NOMO-1 (cell line): Measurements from ENCODE around the gene SLC4A1.

Experiments
- DNase-seq, 2 experiments: peaks; one replicate each; lab custom pipeline; 2025; ENCODE audit not compliant: unreplicated experiment in 2 of 2; lab: John Stamatoyannopoulos, UW

SLC4A1 gene

DNA sequence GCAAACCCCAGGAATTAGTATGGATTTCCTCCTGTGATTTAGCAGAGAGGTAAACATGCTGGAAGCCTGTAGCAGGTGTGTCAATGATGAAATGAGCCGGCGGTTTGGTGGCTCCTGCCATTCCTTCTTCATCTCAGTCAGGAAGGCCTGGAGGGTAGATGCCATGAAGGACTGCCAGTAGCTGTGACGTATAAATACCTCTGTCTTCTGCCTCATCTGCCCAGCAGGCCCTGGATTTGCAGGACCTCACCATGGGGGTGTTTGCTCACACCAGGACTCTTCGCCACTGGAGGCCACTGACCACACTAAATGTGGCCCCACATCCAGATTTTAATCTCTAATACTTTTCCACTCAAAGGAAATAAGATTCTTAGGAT is 16.1 kb upstream of the SLC4A1 start:
- DNase-seq = no peak

DNA sequence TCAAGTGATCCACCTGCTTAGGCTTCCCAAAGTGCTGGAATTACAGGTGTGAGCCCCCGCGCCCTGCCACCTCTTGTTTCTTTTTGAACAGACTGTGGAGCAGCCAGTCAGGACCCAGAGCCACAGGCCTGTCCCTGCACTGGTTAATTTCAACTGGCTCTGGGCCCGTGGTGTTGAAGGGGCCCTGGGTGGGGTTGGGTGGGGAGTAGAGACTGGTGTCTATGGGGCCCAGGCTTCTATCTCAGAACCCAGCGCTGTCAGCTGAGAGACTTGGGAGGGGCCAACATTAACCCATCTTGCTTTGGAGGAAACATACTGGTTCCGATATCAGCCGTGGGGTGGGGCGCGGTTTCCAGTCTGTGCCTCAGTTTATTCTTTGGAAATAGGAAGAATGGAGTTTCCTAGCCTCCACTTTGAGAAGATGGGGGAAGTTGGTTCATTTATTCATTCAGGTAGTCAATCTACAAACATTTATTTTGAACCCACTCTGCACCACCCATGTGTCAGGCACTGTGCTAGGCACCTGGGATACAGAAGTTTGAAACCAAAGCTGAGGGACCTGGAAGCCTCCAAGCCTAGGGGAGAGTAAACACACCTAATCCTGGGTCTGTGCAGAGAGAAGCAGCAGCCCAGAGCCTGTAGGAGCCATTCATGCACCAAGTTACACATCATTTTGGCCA is 15.5 kb upstream of the SLC4A1 start:
- no peak for DNase-seq

DNA sequence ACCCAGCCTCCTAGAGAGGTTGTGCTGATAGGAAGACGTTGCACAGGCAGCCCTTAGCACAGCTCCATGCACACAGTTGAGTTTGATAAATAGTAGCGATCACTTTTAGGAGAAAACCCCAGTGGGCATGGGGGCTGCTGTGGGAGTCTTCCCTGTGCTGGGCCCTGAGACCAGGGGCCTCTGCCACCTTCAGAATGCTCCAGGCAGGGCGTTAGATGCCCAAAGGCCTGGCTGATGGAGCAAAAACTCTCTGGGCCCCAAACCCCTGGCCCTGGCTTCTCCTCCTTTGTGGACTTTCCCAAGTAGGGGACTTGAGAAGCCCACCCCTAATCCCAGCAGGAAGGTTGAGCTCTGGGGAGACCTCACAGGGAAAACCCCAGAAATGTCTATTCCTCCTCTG is 14.3 kb upstream of the SLC4A1 start:
- no peak for DNase-seq

DNA sequence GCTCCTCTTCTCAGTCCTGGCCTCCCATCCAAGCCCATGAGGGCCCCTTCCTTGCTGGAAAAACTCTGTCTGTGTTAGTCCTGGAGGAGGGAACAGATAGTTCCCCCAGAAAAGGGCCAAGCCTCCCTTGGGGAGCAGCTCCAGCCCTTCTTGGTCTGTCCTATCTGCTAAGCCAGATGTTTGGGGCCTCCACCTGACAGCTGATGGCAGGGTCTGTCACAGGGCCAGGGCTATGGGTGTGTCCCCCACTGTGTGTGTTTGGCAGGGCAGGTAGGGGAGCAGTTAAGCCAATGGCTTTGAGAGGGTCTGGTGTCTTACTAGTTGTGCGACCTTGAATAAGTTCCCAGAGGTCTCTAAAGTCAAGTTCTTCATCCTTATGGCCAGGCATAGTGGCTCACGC is 13.6 kb upstream of the SLC4A1 start:
- DNase-seq = no peak

DNA sequence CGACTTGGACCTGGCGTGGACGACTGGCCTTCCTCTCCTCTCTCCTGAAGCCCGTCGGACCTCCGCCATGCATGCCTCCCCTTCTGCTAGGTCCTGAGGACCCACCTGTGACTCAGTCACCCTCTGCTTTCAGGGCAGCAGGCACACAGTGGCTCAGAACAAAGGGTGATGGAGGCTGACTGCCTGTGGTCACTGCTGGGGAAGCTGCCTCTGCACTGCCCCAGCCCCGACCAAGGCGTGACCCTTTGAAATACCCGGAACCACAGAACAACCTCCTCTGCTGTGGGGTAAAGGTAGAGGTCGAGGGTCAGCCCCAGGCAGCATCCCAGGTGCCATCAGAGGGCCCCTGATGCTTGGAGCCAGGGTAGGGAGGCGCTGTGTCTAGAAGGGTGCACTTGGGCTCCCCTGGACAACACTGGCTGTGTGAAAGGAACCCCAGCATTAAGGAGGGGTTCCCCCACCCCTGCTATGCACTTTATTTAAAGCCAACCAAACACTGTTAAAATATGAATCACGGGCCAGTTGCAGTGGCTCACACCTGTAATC is 12.5 kb upstream of the SLC4A1 start:
- DNase-seq = no peak

DNA sequence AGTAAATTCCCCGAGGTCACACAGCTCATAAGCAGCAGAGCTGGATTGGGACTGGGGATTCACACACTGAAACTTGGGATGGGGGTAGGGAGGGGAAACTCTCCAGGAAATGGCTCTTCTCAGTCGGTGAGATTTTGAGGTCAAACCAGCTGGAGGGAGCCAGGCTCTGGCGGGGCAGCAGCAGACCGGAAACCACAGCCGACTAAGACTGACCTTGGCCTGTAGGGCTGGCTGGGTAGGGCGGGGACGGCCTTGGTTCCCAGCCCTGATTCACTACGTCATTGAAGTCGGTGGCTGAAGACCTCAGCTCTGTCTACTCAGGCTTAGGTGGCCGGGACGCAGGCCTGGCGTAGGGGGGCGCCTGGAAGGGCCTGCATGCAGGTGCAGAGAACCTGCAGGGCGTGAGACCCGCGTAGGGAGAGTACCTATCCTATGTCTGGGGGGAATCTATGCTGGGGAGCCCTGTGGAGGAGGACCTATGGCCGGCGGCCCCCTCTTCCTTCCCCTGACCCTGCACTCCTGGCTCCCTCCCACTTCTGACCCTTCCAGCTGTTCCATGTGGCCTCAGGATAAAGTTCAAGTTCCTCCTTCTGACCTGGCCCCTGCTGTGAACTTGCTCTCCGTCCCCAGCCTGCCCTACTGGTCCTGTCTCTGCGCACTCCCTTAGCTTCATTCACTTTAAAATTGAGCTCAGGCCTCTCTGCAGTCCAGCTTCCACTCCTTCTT is 11.9 kb upstream of the SLC4A1 start:
- DNase-seq = peak; percentile 75 to 77

DNA sequence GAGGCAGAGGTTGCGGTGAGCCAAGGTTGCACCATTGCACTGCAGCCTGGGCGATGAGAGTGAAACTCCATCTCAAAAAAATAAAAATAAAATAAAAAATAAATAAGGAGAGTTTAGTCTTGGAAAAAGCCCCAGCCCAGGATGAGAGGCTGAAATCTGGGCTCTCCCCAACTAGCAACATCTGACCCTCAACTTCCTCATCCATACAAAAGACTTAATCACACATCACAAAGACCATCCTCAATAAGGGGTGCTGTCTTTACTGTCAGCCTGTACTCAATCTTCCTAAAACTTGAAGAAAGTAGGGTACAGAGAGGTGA is 11.4 kb upstream of the SLC4A1 start:
- DNase-seq = no peak

DNA sequence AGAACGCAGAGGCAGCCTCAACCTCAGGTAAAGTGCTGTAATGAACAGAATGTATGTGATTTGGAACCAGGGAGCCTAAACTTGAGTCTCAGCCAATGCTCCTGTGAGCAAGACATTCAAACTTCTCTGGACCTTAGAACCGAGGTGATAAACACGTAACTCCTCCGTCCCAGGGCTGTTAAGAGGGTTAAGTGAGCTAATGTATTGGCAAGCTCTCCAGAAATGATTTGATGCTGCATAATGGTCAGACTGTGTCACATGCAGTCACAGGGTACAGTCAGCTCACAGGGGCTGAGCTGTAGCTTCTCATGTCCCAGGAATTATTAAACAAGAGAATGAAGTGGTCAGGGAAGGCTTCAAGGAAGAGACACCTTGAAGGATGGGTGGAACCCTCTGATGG is 10.0 kb upstream of the SLC4A1 start:
- DNase-seq = no peak

DNA sequence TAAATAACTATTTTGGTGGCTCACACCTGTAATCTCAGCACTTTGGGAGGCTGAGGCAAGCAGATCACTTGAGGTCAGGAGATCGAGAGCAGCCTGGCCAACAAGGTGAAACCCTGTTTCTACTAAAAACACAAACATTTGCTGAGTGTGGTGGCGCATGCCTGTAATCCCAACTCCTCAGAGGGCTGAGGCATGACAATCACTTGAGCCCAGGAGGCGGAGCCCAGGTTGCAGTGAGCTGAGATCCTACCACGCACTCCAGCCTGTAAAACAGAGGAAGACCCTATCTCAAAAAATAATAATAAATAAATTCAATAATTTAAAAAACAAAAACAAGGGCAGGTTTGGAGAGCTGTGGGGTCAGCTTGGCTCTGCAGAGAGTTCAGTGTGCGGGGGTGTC is 5.7 kb upstream of the SLC4A1 start:
- DNase-seq = no peak

DNA sequence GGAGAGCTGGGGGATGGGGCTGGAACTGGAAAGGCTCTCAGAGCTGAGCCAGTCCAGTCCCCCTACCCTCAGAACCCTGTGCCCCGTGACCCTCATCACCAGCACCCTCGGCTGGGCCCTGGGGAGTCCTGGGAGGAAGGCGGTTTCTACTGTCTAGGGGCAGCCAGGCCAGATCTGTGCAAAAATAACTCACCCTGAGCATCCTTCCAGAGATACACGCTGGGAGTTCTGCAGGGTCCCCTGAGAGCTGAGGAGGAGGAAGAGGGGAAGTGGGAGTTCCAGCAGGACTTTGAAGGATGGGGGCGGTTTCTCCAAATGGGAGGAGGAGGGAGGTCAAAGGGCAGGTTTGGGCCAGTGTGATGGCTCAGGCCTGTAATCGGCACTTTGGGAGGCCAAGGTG is 5.0 kb upstream of the SLC4A1 start:
- DNase-seq = no peak

DNA sequence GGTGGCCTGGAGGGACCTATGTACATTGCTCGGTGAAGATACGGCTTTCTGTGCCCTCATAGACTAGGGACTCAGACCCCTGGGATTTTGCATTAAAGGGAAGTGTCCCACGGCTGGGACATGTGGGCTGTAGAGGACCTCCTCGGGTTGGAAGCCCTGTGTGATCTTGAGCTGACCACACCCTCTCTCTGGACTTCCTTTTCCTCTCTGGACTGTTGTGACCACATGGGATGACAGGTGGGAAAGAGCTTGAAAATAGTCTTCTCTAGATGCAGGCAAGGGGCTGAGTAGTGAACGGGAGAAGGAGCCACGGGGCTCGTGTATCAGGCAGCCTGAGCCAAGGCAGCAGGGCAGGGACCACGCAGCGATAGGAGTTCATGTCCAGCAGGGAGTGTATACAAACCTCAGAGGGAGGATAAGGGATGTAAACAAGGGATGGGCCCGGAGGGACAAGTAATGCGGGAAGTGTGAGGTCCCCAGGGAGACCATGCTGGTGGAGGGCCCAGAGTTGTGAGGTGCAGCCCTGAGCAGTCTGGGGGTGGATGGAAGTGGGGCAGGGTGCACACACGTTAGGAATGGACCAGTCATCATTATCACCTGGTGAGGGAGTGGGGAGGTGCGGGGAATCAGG is 4.5 kb upstream of the SLC4A1 start:
- DNase-seq = no peak

DNA sequence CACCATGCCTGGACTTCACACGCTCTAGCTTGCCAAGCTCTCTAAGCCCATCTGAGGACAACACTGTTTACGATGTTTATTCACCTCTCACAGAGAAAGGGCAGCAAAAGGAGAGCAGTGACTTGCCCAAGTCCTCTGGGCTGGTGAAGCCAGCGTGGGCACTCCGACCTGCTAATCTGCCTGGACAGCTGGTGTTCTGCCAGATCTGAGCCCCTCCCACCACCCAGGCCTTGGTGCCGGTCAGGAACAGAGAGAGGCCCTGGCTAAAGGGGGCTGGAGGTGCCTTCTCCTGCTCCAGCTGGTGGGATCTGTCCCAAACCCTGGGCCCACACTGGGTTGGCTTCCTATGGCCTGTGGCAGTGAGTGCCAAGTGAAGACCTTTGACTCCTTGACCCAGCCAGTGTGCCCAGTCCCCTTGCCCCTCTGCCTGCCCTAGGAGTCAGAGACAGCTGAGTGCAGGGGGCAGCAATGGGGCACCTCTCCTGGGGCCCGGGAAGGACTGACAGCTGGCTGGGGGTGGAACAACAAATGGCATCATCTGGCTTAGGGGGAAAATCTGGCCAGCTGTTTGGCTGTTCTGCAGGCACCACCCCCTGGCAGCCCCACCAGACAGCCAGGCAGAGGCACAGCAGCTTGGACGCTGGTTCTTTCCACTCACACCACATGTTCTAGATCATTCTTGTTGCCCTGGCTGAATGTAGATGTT is 1.8 kb upstream of the SLC4A1 start:
- DNase-seq = no peak

DNA sequence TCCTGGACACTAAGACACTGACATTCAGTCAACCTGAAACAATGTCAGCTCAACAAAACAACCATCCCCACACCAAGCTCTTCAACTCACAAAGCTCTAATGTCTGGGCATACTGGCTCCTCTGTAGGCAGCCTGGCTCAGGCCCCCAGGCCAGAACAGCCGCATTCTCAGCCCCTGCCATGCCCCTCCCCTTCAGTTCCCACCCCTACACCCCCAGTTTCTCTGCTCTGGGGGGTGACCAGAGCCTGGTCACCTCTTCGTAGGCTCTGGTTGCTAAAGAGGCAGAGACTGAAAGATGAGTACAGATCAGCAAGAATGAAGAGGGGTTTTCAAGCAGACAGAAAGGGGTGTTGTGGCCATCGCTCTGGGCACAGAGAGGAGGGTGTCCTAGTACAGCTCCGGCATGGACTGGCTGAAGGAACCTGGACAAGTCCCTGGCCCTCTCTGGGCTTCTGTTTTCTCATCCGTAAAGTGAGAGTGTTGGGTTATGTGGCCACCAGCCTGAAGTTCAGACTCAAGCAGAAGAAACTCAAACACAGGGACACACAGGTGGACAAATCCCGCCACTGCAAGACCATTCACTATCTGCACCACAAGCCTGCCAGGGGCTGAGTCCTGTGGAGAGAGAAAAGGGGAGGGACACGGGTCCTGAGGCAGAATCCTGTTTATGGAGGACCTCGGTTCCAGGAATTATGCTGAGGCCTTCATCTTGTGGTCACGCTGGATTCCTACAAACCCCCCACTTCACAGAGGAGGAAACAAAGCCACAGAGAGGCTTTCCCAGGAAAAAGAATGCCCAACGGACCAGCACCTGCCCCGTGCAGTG is 987 bp upstream of the SLC4A1 start:
- no peak for DNase-seq

DNA sequence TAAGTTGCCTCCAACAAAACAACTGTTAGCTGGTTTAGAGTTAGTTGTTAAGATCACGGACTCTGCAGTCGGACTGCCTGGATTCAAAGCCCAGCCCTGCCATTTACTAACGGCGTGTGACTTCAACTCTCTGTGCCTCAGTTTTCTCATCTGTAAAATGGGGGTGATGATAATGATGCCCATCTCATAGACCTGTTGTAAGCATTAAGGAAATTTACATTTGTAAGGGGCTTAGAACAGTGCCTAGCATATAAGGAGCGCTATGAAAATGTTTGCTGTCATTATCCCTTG is 825 bp downstream of the SLC4A1 start:
- no peak for DNase-seq

DNA sequence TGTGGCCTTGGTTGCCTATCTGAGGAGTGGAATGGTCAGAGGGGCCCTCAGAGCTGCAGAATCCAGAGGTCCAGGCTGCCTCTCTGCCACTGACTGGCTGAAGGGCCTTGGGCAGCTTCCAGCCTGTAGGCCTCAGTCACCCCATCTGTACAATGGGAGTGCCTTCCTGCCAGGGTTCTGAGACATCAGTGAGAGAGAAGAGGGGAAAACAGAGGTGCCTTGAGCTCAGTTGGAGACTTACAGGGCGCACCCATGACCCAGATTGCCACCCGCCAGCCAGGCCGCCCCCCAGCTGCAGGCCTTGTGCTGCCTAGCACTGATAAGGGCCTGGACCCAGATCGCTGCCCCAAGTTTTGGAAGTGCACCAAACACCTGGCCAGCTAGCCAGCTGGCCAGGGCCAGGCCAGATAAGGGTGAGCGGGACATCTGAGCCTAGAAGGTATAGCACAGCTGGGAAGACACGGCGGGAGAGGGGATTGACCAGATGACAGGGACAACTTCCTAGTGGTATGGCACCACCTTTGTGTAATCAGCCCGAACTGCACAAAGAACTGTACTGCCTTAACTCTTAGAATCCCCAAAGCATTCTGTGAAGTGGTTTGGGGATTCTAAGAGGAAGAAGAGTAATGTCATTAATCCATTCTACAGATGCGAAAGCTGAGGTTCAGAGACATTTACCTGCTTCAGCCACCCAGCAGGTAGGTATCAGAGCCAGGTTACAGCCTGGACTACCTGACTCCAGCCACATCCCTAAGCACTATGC is 1.4 kb downstream of the SLC4A1 start:
- DNase-seq = no peak

DNA sequence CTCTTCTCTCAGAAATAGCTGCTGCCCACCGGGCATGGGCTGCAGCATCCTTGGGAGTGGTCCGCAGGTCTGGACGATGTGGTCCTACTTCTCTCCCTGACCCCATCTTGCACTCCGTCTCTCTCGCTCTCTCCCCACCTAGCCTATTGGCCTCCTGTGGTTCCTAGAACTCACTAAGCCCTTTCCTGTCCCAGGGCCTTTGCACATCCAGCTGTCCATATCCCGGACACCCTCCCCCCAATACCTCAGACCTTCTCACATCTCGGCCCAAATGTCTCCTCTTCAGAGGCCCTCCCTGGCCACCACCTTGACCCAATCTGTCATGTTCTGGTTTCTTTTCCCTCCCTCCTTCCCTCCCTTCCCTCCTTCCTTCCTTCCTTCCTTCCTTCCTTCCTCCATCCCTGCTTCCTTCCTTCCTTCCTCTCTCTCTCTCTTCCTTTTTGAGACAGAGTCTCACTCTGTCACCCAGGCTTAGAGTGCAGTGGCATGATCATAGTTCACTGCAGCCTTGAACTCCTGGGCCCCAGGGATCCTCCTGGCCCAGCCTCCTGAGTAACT is 4.5 kb downstream of the SLC4A1 start:
- DNase-seq = no peak

DNA sequence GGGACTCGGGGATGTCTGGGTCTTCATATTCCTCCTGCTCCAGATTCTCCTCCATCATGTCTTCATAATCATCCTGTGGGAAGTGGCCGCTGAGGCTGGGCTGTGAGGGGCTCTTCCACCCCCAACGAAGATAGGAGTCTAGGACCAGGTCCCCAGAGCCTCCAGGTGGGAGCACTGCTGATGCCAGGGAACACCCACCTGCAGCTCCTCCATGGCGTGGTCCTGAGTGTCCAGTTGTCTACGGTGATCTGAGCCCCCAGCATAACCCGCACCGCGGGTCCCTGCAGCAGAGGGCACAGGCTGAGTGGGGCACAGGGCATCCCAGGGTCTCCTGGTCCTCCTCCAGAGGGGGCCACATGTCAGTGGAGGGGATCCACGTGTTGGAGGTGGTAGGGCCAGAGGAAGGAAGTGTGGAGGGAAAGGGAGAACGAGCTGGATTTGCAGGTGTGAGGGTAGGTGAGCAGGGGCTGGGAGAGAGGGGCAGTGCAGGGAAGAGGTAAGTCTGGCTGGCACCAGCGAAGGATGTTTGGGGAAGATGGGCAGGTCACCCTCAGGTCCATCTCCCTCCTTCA is 5.2 kb downstream of the SLC4A1 start:
- no peak for DNase-seq

DNA sequence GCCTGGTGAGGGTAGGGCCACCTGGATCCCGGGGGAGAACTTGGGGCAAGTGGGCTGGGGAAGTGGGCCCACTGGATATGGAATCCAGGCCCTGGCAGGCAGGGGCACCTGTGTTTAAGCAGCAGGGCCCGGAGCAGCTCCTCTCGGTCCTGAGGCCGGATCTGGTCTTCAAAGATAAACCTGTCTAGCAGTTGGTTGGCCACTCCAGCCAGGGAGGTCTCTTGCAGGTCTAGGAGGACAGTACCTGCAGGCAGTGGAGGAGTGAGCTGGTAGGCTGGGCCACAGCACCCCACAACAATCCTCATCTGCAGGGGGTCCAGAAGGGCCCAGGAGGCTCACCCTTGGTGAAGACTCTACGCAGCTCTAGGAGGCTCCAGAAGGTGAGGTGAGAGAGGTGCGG is 7.6 kb downstream of the SLC4A1 start:
- no peak for DNase-seq

DNA sequence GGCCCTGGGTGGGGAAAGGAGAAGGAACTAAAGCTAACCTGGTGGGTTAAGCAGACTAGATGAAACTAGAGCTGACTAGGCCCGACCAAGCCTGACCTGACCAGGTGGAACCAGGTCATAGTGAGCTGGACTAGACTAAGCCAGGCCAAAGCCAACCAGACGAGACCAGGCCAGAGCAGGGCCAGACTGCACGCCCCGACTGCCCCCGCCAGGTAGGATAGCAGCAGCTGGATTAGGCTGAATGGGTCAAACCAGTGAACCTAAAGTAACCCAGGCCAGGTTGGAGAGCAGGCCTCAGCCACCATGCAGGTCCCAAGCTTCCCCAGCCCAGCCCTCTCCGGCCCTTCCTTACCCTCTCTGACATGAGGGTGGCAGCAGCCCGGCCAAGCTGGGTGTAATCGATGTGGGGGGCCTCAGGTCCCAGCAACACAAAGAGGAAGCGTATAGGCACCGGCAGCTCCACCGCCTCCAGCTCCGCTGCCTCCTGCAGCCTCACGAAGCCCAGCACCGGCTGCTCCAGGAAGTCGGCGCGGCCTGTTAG is 9.1 kb downstream of the SLC4A1 start:
- no peak for DNase-seq
